Retina (tissue), 1 donor: ENCODE data around the gene CFAP57.

Experiments used
- DNase-seq: peaks from one replicate; pipeline ENCODE4 v3.0.0-alpha.2; 2016

The CFAP57 gene

DNA sequence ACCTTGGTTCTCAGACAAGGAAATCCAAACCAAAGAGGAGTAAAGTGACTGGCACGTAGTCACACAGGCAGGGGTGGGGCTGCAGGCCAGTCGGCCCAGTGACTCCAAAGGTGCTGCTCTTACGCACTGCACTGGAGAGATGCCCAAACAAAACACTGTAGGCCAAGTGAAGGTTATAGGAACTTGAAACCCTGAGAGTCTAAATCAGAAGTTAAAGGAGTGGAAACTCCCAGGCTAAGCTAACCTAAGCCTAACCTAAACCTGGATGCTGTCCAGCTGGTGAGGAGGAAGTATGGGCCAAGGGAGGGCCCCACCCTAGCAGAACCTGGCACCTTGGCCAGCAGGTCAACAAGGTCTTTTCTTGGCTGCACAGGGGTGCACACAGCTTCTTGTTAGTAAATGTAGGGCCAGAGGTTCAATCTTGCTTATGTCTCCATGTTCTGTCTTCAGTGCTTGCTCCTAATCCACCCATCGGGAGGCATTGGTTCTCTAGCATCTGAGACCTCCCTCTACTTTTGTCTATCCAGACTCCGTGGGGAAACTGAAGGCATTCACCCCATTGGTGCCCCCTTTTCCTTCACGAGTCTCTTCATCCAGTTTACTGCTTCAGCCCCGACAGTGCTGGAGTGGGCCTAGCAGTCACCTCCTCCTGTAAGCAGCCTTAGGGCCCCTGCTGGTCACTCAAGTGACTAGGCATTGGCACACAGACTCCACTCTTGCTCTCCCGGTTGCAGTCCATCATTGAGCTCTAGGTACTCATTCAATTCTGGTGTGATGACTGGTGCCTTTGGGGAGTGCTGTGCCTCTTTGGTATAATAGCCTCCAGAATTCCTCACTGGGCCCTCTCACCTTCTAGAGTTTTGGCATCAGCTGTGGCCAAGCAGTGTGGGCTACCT is 84.8 kb downstream of the CFAP57 start:
- no peak for DNase-seq

DNA sequence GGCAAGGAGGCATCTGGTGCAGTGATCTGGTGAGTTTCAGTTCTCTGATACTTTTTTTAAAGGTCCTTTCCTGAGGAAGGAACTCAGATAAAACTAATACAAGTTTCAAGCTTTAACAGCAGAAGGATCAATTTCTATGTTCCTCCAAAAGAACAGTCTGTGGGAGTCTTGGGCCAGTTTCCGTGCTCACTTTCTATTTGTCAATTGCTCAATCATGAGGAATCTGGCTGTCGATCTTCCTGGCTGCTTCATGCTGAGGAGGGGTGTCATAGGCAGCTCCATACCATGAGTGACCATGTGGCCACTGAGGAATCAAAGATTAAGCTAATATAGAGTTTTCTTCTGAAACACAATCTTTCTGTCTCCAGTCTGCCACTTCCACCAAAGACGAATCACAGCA is 86.2 kb downstream of the CFAP57 start:
- no peak for DNase-seq

DNA sequence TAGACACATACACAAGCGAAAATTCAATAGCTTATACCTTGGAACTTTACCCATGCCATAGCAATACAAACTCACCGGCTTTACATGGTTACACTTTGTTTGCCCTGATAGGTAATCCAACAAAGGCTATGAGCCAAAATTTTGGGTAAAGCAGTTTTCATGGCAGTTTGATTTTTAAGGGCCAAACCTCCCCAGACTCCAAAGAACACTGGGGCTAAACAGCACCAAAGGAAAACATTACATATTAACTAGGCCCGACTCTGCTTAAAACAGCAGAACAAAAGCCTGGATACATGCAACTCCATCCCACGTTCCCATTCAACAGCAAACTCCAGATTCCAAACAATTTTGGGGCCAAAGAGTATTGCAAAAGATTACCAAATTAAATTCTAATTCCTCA is 93.3 kb downstream of the CFAP57 start:
- DNase-seq: no peak

DNA sequence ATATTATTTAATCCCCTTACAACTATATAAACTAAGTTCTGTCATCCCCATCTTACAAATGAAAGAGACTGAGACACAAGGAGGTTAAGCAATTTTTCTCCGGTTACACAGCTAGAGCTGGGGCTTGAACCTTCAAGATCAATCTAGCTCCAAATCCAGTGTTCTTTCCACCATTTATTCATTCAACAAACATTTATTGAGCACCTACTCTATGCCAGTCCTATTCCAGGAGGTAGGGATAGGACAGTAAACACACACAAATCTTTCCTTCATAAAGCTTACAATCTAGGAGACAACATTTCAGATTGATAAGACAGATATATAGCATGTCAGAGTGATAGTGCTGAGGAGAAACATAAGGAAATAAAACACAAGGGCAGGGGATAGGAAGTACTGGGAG is 94.8 kb downstream of the CFAP57 start:
- no peak for DNase-seq

DNA sequence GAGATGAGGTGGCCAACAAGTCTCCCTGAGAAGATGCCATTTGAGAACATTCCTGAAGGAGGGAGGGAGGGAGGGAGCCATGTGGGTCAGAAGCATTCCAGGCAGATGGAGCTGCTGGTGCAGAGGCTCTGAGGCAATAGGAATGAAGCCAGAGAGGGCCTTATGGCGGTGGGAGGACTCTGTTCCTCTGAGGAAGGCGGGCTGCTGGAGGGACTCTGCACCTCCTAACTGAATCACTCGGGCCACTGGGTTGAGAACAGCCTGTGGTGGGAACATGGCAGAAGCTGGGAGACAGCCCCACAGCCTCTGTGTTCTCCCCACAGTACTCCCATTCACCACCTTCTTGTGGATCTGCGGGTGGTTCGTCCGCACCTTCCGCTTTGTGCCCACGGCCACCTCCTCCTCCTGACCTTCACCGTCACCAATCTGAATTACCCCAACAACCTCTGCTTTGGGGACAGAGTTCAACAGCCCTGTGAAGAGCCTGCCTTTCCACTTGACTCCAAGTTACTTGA is 95.2 kb downstream of the CFAP57 start:
- DNase-seq: no peak

DNA sequence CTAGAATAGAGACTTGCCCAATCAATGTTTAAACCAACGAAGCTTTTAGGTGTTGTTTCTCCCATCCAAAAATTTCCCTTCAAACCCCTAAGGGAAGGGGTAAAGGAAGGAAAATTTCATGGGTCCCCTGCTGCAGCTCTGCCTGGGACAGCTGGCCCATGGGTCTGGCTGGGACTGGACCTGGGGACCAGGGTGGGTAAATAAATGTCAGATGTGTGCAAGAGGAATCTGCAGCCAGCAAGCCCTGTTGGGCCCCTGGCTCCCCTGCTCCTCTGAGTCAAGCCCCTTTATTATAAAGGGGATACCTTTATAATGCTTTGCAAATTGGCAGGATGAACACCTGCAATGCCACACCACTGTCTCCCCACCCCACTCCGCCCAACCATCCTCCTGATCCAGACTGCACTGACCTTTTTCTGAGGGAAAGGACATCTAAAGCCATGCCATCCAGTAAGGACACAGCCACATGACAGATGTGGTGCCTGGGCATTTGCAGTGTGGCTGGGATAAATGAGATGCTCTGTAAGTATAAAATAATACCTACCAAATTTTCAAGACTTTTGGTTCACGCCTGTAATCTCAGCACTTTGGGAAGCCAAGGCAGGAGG is 95.8 kb downstream of the CFAP57 start:
- no peak for DNase-seq

DNA sequence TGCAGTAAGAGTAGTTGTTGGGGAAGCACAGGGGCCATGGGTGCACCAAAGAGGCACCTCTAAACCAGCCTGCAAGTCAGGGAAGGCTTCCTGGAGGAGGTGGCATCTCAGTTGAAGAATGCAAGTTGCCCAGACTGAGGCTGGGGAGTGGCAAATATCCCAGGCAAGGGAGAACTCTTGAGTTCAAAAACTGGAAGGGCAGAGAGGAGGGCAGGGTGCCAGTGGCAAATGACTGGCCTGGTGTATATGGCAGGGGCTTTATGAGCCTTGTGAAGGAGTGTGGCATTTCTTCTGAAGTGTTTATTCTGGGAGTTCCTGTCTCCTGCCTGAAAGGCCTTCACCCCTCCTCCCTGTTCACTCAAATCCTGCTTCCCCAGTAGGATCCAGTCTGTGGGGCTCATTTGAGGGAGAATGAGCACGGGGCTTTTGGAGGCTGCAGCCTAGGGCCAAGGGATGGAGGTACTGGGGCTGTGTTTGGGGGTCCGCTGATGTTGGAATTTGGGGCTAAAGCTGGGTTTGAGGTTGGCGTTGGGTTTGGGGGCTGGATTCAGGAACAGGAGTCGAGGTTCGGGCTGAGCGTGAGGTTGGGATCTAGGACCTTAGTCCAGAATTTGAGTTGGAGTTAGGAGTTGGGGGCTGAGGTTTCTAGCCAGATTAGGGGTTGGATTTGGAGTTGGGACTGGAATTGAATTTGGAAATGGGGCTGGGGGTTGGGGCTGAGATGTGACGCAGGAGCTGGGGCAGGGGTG is 97.7 kb downstream of the CFAP57 start, which contains the start of gene TMEM125:
TSS of gene TMEM125 (plus strand) at position 357 of the 749 bp plus-strand sequence. CDS start 2,740 bp downstream, outside the sequence.
- no peak for DNase-seq

DNA sequence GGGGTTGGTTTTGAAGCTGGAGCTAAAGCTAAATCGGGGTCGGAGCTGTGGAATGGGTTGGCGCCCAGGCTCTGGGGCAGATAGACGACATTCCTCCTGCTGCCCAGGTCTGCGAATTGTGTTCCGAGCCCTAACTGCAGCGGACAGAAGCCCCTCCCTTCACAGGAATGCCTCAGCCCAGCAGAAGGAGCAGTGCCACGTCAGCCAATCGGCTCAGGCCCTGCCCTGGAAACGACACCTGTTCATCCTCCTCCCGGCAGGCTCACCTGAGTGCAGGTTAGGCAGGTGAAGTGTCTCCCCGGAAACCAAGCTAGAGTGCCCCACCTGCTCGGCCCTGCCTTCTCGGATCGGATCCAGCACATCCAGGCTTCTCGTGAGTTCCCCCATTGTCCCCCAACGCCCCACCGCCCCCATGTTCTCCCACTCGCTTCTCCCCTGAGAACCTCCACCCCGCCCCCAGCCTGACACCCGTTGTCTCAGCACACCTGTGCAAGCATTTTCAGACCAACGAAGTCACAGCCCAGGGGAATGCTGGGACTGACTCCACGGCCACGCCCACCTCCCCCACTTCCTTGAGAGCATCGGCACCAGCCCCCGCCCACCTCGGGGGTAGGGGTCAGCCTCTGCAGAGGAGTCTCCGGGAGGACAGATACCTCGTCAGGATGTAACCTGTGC is 98.4 kb downstream of the CFAP57 start:
- DNase-seq: peak; percentile 17

DNA sequence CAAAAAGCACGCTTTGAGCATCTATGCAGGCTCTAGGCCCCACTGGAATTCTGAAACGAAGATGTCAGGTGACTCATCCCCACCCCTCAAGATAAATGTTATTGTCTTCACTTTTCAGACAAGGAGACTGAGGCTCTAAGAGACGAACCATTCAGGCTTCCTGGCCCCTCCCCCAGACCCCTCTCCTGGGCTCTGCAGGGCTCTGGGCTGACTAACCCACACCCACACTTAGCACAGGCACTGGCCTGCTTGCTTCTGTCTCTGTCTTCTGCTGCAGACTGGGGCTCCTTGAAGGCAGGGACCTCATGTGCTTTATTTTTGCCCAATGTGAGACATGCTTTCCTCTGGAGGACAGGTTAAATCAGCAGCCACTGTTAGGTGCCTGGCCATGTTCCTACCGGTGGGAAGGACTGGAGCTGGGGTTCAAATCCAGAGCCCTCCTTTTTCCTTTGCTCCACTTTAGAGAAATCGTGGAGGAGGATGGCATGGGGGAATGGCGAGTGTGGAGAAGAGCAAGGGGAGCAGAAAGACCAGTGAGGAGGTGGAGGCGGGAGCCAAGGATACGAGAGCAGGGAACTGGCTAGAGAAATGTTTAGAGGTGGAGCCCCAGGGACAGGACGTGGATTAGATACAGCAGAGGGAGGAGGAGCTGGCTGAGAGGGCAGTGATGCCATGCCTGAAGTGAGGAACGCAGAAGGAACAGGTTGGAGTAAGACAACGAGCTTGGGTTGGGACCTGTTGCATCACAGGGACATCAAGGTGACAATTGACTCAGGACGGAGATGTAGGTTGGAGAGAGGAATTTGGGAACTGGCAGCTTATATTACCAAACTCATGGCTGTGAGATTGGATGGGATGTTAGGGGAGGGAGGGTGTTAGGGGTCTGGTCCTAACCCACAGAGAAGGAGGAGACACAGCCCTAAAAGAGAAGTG is 99.3 kb downstream of the CFAP57 start:
- DNase-seq: no peak

DNA sequence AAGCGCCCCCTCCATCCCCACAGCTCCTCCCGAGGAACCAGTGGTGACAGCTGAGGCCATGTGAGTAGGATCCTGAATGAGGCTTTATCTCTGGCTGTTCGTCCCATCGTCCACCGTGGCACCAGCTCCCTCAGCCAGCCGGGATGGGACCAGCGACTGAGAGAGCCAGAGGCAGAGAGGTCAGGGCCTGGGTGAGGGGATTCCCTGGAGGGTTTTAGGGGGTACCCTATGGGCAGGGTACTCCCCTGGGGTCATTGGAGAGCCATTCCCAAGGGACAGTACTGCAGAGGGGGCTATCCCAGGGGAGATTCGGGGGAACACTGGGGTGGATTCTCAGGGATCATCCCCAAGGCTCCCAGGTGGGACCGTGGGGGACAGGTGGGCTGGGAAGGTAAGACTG is 100.0 kb downstream of the CFAP57 start:
- DNase-seq: no peak

DNA sequence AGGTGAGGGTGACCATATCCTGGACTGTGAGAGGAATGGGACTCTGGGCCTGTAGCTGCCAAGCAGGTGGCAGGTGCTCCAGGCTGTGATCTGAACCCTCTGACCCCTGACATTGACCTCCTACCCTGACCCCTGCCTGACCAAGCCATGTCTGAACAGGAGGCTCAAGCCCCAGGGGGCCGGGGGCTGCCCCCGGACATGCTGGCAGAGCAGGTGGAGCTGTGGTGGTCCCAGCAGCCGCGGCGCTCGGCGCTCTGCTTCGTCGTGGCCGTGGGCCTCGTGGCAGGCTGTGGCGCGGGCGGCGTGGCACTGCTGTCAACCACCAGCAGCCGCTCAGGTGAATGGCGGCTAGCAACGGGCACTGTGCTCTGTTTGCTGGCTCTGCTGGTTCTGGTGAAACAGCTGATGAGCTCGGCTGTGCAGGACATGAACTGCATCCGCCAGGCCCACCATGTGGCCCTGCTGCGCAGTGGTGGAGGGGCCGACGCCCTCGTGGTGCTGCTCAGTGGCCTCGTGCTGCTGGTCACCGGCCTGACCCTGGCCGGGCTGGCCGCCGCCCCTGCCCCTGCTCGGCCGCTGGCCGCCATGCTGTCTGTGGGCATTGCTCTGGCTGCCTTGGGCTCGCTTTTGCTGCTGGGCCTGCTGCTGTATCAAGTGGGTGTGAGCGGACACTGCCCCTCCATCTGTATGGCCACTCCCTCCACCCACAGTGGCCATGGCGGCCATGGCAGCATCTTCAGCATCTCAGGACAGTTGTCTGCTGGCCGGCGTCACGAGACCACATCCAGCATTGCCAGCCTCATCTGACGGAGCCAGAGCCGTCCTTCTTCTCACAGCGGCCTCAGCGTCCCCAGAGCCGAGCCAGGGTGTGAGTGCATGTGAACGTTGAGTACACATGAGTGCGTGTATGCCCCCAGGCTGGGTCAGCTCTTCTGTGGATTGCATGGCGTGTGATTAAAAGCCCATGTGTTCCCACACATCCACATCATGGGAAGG is 100.7 kb downstream of the CFAP57 start:
- DNase-seq: no peak

DNA sequence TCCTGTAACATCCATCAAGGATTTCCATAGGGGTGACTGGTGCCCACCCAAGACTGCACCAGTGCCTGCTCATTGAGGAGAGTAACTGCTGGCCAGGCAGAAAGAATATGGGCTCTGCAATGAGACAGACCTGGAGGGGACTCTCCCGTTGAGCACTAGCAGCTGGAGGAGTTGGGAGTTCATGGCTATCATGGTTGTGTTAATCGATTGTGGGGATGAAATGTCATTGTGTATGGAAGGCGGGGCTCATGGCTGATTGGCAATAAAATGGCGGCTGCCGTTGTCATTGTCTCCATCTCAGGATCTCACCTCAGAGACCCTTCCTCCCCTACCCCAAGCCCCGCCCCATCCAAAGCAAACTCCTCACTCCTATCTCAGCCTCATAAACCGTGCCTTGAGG is 101.6 kb downstream of the CFAP57 start:
- no peak for DNase-seq

DNA sequence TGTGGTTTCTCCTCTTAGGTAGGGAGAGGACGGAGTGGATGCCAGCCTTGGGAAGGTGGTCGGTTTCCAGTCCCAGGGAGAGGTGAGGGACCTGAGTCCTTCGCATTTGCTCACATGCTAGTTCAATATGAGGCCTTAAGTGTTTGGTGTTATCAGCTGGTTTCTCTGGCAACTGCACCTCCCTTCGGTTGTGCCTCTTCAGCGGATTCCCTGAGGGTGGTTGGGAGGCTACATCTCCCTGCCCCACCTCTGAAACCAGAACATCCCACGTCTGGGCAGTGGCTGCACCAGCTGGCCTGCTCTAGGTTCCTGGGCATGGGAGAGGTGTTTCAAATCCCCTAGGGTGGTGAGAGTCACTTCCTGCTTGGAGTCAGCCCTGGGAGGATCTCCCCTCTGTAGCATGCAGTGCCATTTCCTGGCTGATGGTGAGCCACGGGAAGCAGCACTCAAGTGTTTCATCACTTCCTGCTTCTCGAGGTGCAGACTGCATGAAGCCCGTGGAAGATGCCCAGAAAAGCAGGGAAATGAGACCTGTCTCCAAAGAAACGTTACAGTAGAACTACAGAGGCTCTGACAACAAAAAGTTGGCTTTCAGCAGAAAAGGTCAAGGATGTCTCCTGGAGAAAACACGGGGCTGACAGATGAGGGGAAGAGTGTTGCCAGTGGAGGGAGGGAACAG is 102.1 kb downstream of the CFAP57 start:
- no peak for DNase-seq

DNA sequence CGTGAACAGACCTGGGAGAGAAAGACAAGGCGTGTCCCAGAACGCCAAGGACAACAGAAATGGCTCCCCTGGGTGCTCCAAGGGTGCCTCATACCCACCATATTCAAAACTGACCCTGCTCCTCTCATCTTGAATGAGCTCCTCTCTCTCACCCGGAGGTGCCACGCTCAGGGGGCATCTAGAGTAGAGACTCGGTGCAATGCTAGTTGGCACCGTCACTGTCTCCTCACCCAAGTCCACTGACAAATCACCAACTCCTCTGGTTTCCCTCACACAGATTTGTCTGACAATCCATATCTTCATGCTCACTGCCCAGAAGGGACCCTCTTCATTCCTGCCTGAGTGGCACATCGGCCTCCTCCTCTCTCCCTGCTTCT is 102.7 kb downstream of the CFAP57 start:
- no peak for DNase-seq

DNA sequence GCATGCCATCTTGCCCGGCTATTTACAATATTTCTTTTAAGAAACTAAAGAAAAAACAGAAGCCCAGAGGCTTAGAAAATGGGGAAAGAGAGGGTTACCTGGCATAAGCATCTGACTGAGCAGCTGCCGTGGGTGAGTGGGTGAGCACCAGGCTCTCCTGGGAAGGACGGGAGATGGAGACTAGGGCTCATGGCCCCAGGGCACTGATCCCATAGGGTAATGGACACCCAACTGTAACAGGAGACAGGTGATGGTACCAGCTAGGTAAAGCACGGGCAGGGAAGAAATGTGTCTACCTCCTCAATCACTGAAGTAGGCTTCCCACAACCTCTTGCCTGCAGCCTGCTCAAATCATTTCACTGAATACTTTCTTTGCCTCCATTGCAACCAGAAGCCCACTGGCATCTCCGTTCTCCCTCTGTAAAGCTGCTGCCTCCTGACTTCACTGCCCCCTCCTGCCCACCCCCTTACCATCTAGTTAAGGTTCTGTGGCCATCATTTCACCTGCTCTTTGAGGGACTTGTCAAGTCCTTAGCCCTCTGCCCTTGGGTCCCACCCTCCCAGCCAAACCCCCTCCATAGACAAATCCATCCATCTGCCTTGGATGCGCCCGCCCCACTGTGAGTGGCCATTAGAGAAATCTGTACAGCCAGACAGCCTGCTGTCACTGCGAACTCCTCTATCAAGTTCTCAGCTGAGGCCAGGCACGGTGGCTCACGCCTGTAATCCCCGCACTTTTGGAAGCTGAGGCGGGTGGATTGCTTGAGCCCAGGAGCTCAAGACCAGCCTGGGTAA is 103.9 kb downstream of the CFAP57 start:
- DNase-seq: no peak

DNA sequence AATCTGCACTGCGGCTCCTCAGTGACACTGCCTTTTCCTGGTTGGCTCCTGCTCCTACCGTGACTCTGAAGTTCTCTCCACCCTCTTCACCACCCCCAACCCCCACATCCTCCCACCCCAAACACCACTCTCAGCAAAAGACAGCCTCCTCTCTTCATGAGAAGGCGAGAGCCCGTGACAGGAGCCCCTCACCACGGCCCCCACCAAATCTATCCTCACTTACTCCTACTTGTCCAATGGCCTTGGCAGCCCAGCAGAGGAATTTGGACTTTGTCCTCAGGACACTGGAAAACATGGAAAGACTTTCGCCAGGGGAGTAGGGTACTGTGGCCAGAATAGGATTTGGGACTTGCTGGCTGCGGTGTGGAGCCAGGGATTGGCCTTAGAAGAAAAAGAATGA is 104.5 kb downstream of the CFAP57 start:
- DNase-seq: no peak

DNA sequence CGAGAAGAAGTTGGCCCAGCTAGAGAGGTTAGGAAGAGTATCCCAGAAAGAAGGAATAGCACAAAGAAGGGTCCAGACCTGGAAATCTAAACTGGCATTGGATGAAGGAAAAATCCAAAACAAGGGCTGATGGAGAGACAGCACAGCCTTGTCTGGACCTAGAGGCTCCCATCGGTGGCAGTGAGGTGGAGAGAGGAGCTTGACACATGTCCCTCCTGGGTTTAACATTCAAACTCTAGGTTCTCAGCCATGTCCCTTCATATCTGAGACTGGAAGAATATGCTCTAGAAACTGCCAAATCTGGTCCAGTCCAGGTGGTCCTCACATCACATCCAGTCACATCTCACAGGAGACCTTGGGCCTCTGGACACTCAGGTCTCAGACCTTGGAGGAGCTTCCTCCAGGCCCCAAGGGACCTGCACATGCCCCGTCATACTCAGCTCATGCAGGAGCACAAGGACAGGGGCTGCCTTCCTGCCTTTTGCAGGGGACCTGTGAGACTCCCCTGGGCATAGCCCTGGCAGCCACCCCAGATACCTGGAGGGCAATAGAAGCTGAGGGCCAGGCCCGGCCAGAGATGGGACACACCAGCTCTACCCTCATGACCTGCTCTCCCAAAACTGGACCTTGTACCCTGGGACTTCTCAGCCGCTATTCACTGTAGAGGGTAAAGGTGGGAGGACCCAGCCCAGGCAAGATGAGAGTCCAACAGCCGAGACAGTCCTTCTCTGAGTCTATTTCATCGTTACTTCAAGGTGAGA is 105.2 kb downstream of the CFAP57 start:
- no peak for DNase-seq

DNA sequence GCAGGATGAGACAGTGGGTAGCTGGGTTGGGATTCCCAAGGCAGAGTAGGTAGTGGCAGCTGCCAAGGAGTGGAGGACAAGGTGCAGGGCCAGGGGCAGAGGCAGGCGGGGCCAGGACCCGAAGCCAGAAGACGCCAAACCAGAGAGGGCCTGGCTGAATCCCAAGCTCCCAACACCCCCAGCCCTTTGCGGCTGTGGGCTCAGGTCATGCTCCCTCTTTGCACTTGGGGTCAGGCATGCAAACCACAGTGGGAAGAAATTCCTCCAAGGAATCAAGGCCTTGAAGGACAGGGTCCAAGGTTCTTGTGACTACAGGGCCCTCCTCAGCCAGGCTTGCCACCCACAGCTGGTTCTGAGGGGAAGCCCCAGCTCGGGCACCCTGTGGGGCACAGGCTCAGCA is 107.0 kb downstream of the CFAP57 start:
- DNase-seq: no peak
